B cell (primary cell): Measurements from ENCODE around the gene PTX4. TPM values are rescaled to one million over a fixed set of nuclear protein-coding genes. Genes with fewer than 3 reads are reported as not detected.

Experiments used
- ATAC-seq: fragments of 200-7000 bp; cut with Tn5 transposase; one replicate; pipeline ENCODE4 v1.10.0; 2021; ENCODE audit warnings: low read depth, mild to moderate bottlenecking, moderate number of reproducible peaks, moderate library complexity
- CTCF ChIA-PET: fragments of 350-600 bp; sonication (Branson Sonifier 250); formaldehyde crosslinking; loops from one replicate; lab custom pipeline; 2021; ENCODE audit warnings: antibody characterized with exemption, inconsistent platforms; lab: Charles Lee
- POLR2A ChIA-PET: fragments of 350-600 bp; sonication (Branson Sonifier 250); formaldehyde crosslinking; loops from one replicate; lab custom pipeline; 2021; ENCODE audit warnings: antibody characterized with exemption; lab: Charles Lee
- DNase-seq: peaks from one replicate; pipeline ENCODE4 v3.0.0; 2013
- H2AFZ ChIP-seq: 2 replicates; pipeline ENCODE4 v1.6.1; 2012; ENCODE audit warnings: mild to moderate bottlenecking, low read depth, low read length; ENCODE audit not compliant: insufficient read depth, poor library complexity, severe bottlenecking
- H3K27ac ChIP-seq, 2 donors: 1 replicate in 1 of 2; 2 replicates in 1 of 2; pipeline ENCODE4 v1.5.1; 2012 to 2013; ENCODE audit warnings: low read length in 2 of 2, mild to moderate bottlenecking in 2 of 2, moderate library complexity in 1 of 2
- H3K27me3 ChIP-seq, 4 experiments: fragments of 200-600 bp in 1 of 4; sonication (generic) in 1 of 4; replicated peaks in 1 of 4; 1 replicate in 2 of 4; 2 replicates in 2 of 4; pipeline versions ENCODE4 v1.6.1 to v1.7.0; 2013 to 2016; ENCODE audit warnings: low read length in 3 of 4, mild to moderate bottlenecking in 2 of 4, mixed read lengths in 1 of 4, moderate library complexity in 1 of 4; ENCODE audit not compliant: insufficient read depth in 4 of 4, control insufficient read depth in 3 of 4; ENCODE audit errors: control extremely low read depth in 1 of 4
- H3K36me3 ChIP-seq, 2 experiments: replicated peaks in 1 of 2; 1 replicate in 1 of 2; 2 replicates in 1 of 2; pipeline versions ENCODE4 v1.6.1 to v1.7.1; 2013; ENCODE audit warnings: low read length in 1 of 2; ENCODE audit not compliant: insufficient read depth in 2 of 2, control insufficient read depth in 1 of 2; ENCODE audit errors: control extremely low read depth in 1 of 2, extremely low read depth in 1 of 2
- H3K4me1 ChIP-seq, 2 donors: fragments of 200-600 bp in 1 of 2; sonication (generic) in 1 of 2; 1 replicate in 1 of 2; 2 replicates in 1 of 2; pipeline versions ENCODE4 v1.5.1 to v1.6.1; 2013 to 2017; ENCODE audit warnings: low read length in 2 of 2; ENCODE audit not compliant: control insufficient read depth in 2 of 2, insufficient read depth in 2 of 2
- H3K4me2 ChIP-seq: replicated peaks from 2 replicates; pipeline ENCODE3; 2012; ENCODE audit warnings: mild to moderate bottlenecking, low read depth, low read length; ENCODE audit not compliant: poor library complexity, severe bottlenecking
- H3K4me3 ChIP-seq, 5 experiments: fragments of 200-600 bp in 1 of 5; sonication (generic) in 1 of 5; 1 replicate in 3 of 5; 2 replicates in 2 of 5; pipeline versions ENCODE4 v1.5.1 to v1.7.0; 2011 to 2016; ENCODE audit warnings: low read length in 4 of 5, mild to moderate bottlenecking in 4 of 5, low read depth in 2 of 5, control low read depth in 1 of 5, moderate library complexity in 1 of 5; ENCODE audit not compliant: insufficient read depth in 1 of 5; ENCODE audit errors: control extremely low read depth in 1 of 5, extremely low read depth in 1 of 5
- H3K79me2 ChIP-seq: fragments of 200-600 bp; sonication (generic); one replicate; pipeline ENCODE4 v1.6.0; 2016; ENCODE audit warnings: low read length; ENCODE audit not compliant: control insufficient read depth, insufficient read depth
- H3K9ac ChIP-seq: fragments of 200-600 bp; sonication (generic); 2 replicates; pipeline ENCODE4 v1.6.1; 2017; ENCODE audit warnings: mild to moderate bottlenecking, low read length, moderate library complexity
- H3K9me3 ChIP-seq, 3 donors: one replicate each; pipeline versions ENCODE4 v1.6.1 to v1.7.1; 2013; ENCODE audit warnings: low read length in 2 of 3; ENCODE audit not compliant: control insufficient read depth in 2 of 3, insufficient read depth in 1 of 3; ENCODE audit errors: control extremely low read depth in 1 of 3
- H4K20me1 ChIP-seq: 2 replicates; pipeline ENCODE4 v1.6.0; 2012; ENCODE audit warnings: mild to moderate bottlenecking, low read length; ENCODE audit not compliant: insufficient read depth, control insufficient read depth, poor library complexity, severe bottlenecking
- H3K27ac Mint-ChIP-seq: one replicate; pipeline ENCODE4 v1.8.0; 2021; ENCODE audit warnings: mixed read lengths
- H3K27me3 Mint-ChIP-seq: one replicate; pipeline ENCODE4 v1.8.0; 2021; ENCODE audit warnings: mixed read lengths
- H3K4me1 Mint-ChIP-seq: one replicate; pipeline ENCODE4 v1.8.0; 2021; ENCODE audit warnings: mixed read lengths
- H3K4me3 Mint-ChIP-seq: one replicate; pipeline ENCODE4 v1.8.0; 2021; ENCODE audit warnings: mixed read lengths
- H3K9me3 Mint-ChIP-seq: one replicate; pipeline ENCODE4 v1.8.0; 2022; ENCODE audit warnings: mixed read lengths; ENCODE audit not compliant: insufficient read depth
- EZH2 ChIP-seq: IDR thresholded peaks from 2 replicates; pipeline ENCODE4 v1.6.1; 2012; ENCODE audit warnings: borderline replicate concordance, low read depth, mild to moderate bottlenecking, moderate library complexity, low read length; ENCODE audit not compliant: insufficient read depth, poor library complexity, severe bottlenecking
- WGBS: methylation state at CpG from one replicate; pipeline ENCODE4 v1.1.5; 2013; ENCODE audit warnings: missing lambda C conversion rate; ENCODE audit not compliant: insufficient coverage; 5-methylcytosine and 5-hydroxymethylcytosine counted together
- intact Hi-C: fragments of 100-400 bp; cut with micrococcal nuclease; formaldehyde crosslinking; loops from one replicate; pipeline ENCODE4 v1.10.0; 2022
- polyA plus RNA-seq: library from polyadenylated mRNA; depleted of rRNA; stranded (reverse); fragments of >200 nt; gene quantifications from 2 replicates; pipeline ENCODE4 v1.2.3, GENCODE V29; 2012
- total RNA-seq, 2 donors: library from RNA; stranded (reverse); fragments of 120-200 nt in 1 of 2; gene quantifications; 1 replicate in 1 of 2; 2 replicates in 1 of 2; pipeline versions ENCODE4 v1.2.3 to v1.2.4, GENCODE V29; 2013 to 2022
- TF ChIP-seq, protein P1 (sequence below): fragments of 200-600 bp; IDR thresholded peaks from one replicate; pipeline ENCODE4 v1.8.0; 2022; ENCODE audit warnings: antibody characterized with exemption, mild to moderate bottlenecking

Gene PTX4
- total and polyA plus RNA-seq, 2 donors (not counting 1 experiment from before 2014, with no cell fraction given) = 0.33 TPM; not detected in 1

DNA sequence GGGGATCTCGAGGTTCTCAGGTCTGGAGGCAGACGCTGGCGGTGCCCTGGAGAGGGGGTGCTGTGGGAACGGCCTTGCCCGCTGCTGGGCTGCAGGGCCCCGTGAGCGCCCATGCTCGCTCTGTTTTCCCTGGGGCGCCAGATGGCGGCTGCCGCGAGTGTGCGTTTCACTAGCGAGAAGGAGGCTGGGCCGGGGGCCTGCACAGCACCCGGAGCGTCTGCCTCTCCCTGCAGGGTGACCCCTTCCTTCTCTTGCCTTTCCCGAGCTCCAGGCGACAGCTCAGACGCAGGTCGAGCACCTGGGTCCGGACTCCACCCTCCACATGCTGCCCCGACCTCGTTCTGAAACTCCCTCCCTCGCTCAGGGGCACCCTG lies 7.1 kb upstream of the PTX4 start:
- ATAC-seq (no peak), DNase-seq (no peak)
- Mint-ChIP-seq H3K27me3 (no peaks in the 10 kb centered on the region), H3K27ac (peak overlapping the region; percentile 46), H3K4me1 (peaks cover 17% of the 10 kb centered on the region), H3K9me3 (no peaks in the 10 kb centered on the region), H3K4me3 (peak overlapping the region; percentile 53)
- Histone ChIP-seq H3K4me3 (no peak overlapping the region), H3K36me3 (peaks cover 0 to 48% of the 10 kb centered on the region in 2 experiments), H3K27me3 (no peaks in the 10 kb centered on the region), H4K20me1 (peaks cover 44% of the 10 kb centered on the region), H2AFZ (no peak overlapping the region), H3K9me3 (no peaks in the 10 kb centered on the region), H3K79me2 (peaks cover 59% of the 10 kb centered on the region), H3K27ac (no peak overlapping the region), H3K9ac (no peak overlapping the region), H3K4me2 (no peak overlapping the region), H3K4me1 (peaks cover 17 to 25% of the 10 kb centered on the region in 2 donors)
- intact Hi-C loops = no loop called here
- ChIA-PET CTCF (no interaction called here), POLR2A (no interaction called here)
- WGBS = 96% methylated on average over 25 of the region's 25 CpGs
- TF ChIP-seq EZH2 = no peak
- TF ChIP-seq, protein P1, sequence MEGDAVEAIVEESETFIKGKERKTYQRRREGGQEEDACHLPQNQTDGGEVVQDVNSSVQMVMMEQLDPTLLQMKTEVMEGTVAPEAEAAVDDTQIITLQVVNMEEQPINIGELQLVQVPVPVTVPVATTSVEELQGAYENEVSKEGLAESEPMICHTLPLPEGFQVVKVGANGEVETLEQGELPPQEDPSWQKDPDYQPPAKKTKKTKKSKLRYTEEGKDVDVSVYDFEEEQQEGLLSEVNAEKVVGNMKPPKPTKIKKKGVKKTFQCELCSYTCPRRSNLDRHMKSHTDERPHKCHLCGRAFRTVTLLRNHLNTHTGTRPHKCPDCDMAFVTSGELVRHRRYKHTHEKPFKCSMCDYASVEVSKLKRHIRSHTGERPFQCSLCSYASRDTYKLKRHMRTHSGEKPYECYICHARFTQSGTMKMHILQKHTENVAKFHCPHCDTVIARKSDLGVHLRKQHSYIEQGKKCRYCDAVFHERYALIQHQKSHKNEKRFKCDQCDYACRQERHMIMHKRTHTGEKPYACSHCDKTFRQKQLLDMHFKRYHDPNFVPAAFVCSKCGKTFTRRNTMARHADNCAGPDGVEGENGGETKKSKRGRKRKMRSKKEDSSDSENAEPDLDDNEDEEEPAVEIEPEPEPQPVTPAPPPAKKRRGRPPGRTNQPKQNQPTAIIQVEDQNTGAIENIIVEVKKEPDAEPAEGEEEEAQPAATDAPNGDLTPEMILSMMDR = no peak

DNA sequence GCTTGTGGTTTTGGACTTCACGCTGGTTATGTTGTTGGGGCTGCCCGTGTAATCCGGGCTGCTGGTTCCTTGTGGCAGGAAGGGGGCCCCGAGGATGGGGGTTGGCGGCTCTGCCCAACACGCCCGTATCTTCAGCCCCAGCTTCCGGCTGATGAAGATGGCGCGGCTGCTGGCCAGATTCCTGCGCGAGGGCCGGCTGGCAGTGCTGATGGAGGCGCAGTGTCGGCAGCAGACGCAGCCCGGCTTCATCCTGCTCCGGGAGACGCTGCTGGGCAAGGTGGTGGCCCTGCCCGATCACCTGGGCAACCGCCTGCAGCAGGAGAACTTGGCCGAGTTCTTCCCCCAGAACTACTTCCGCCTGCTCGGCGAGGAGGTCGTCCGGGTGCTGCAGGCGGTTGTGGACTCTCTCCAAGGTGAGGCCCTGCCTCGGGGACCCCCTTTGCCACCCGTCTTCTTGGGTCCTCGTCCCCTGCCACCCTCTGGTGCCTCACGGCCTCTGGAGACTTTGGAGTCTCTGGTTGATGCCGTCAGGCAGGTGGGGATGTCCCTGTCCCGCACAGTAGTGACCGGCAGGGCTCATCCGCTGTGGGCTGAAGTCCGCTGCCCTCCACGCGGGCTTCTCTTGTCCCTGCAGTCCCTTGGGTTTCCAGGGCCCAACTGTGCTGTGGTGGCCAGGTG lies 6.6 kb upstream of the PTX4 start:
- H3K4me1 ChIP-seq = peaks cover 17 to 25% of the 10 kb centered on the region in 2 donors
- ATAC-seq (no peak), DNase-seq (no peak)
- H3K9ac ChIP-seq = no peak overlapping the region
- H3K4me3 Mint-ChIP-seq = peak overlapping the region; percentile 53
- no peak overlapping the region for H2AFZ ChIP-seq
- no peak overlapping the region for H3K4me2 ChIP-seq
- peak overlapping the region; percentile 46 for H3K27ac Mint-ChIP-seq
- H4K20me1 ChIP-seq = peaks cover 39% of the 10 kb centered on the region
- no peak overlapping the region for H3K4me3 ChIP-seq
- H3K79me2 ChIP-seq = peaks cover 59% of the 10 kb centered on the region
- H3K27me3 Mint-ChIP-seq = no peaks in the 10 kb centered on the region
- intact Hi-C loops = no loop called here
- H3K27ac ChIP-seq = no peak overlapping the region
- ChIA-PET POLR2A (no interaction called here), CTCF (no interaction called here)
- H3K9me3 ChIP-seq = no peaks in the 10 kb centered on the region
- H3K4me1 Mint-ChIP-seq = peaks cover 17% of the 10 kb centered on the region
- no peaks in the 10 kb centered on the region for H3K27me3 ChIP-seq
- no peak for TF ChIP-seq EZH2
- TF ChIP-seq, protein P1 = no peak
- WGBS = 96% methylated on average over 38 of the region's 39 CpGs
- no peaks in the 10 kb centered on the region for H3K9me3 Mint-ChIP-seq
- H3K36me3 ChIP-seq = peaks cover 0 to 42% of the 10 kb centered on the region in 2 experiments
